Measurements from ENCODE around the gene GPC6.
A peak's percentile ranks its signal among the peaks of the same experiment; 100 is the strongest.

Gene GPC6

DNA sequence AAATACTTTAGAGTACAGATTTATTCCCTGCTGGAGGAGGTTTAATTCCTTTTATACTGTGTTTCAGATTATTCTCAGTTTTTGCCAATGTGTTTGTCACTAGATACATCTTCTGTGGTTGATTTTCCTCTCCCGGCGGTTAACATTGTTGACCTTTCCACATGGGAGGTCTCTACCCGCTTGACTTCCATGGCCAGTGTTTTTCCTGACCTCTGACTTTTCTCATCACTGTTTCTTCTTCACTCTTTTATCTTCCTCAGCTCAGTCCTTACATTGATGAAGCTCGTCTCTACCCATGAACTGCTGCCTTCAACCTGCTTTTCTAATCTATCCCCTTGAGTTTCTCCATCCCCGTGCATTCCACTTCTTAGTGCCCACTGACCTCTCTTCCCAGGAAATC, 517.4 kb downstream of the GPC6 start:
- no peak for DNase-seq (ENCODE audit: low spot score)

DNA sequence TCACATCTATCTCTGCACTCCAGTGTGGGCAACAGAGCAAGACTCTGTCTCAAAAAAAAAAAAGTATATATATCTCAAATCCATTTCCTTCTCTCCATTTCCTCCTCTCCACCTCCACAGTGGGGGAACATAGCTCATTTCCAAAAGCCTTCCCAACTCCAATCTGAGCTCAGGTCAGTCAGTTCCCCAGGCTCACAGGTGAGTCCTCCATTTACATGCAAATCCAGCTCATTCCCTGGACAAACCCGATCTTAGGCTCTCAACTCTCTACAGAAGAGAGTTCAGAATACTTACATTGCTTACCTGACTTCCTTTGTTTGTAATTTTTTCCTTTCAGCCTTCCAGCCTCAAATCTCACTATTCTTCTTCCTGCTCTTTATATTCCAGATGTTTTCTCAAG, 518.3 kb downstream of the GPC6 start:
- no peak for DNase-seq (ENCODE audit: low spot score)

GRCh38 chr13:93745884-93746283, 519.3 kb downstream of the GPC6 start:
- no peak for DNase-seq (ENCODE audit: low spot score)

- DNase-seq (ENCODE audit: low spot score) = no peak
These were observed 520.0 kb downstream of the GPC6 start for GRCh38 chr13:93746589-93746988.

GRCh38 chr13:93750676-93751075, 524.1 kb downstream of the GPC6 start:
- DNase-seq (ENCODE audit: low spot score) = no peak

GRCh38 chr13:93751117-93751516, 524.5 kb downstream of the GPC6 start:
- no peak for DNase-seq (ENCODE audit: low spot score)

DNA sequence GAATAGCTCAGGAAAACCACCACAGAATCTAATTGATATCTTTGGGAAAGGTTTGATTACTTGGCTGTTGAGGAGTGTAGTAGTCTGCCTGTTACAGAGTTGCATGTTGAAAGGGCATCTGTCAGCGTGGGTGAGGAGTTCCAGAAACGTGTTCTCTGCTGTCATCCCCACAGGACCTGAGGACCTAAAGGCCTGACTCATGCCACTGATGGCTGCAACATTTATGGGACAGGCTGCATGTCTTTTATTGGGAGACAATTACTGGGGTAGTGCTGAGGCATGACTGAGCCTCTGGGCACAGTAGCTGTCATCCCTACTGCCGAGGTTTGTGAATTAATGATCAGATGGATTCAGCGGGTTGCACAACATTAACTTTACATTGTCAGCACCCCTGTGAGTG, 525.9 kb downstream of the GPC6 start:
- DNase-seq (ENCODE audit: low spot score) = no peak

GRCh38 chr13:93753639-93754038, 527.0 kb downstream of the GPC6 start:
- no peak for DNase-seq (ENCODE audit: low spot score)

GRCh38 chr13:93755341-93755740, 528.7 kb downstream of the GPC6 start:
- no peak for DNase-seq (ENCODE audit: low spot score)

DNA sequence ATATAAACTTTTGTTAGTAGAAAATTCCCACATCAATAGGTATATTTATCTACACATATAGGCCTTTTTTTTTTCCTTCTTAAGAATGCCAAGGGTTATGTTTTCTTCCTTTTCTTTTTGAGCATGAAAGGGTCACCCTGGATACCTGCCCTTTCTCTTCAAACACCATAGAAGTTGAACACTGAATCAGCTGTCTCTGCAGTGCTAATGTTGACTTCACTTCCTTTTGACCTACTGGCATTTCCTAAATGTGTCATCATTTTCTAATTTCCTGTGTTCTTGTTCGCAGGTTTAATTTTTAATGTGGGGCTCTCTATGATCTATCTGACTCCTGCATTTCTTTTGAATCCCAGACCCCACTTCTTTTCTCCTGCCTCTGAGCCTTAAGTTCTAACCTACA, 532.0 kb downstream of the GPC6 start:
- DNase-seq (ENCODE audit: low spot score) = peak; percentile 47

- DNase-seq (ENCODE audit: low spot score) = no peak
These were observed 536.3 kb downstream of the GPC6 start for GRCh38 chr13:93762708-93763426.

GRCh38 chr13:93765062-93765461, 538.5 kb downstream of the GPC6 start:
- no peak for DNase-seq (ENCODE audit: low spot score)

DNA sequence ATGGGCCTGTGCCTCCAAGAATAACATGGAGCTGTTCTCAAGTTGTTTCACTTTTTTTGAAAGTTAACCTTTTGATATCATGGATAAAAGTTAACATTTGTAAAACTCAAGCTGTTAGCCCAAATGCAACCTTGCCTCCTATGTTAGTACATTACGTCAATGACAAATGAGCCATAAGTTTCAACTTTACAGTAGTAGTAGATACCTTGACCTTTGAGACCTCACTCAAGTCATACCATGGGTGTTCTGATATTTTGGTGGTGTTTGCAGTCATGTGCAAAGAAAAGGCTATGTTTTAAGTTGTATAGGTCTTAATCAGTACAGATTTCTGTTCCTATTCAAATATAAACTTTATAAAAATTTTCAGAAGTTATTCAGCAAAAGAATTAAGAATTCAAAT, 539.2 kb downstream of the GPC6 start:
- DNase-seq (ENCODE audit: low spot score) = no peak

DNA sequence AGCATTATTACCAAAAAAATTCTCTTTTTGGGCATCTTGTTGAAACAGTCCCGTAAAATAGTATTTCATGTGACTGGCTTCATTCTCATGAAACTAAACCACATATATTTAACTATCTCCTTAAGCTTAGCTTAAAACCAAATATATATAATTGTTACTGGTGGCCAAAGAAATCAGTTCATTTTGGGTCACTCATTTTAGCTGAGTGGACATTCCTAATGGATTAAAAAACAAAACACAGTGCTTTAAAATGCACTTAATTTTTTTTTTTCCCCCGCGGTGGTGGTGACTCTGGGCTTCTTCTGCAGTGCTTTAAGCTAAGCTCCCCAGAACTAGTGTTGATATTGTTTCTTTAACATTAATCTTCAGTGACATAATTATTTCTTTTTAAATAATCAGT, 540.1 kb downstream of the GPC6 start:
- DNase-seq (ENCODE audit: low spot score) = no peak

GRCh38 chr13:93767180-93767916, 540.7 kb downstream of the GPC6 start:
- DNase-seq (ENCODE audit: low spot score) = no peak

GRCh38 chr13:93767917-93768409, 541.4 kb downstream of the GPC6 start:
- no peak for DNase-seq (ENCODE audit: low spot score)

DNA sequence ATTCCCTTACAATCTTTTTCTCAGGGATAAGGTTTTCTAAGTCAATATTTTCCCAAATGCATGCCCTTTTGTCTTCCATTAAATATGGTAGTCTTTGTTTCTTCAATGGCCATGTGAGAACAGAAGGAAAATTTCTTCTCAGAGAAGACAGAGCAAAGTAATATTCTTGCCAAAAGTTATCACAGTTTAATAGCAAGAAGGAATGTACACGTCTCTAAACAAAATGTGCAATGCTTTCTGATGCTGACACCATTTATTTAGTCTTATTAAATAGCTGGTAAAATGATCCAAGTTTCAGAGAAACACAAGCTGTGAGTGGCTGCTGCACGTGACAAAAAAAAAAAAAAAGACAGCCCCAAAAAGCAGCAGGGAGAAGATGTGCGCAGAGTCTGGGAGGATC, 542.5 kb downstream of the GPC6 start:
- DNase-seq (ENCODE audit: low spot score) = no peak

DNA sequence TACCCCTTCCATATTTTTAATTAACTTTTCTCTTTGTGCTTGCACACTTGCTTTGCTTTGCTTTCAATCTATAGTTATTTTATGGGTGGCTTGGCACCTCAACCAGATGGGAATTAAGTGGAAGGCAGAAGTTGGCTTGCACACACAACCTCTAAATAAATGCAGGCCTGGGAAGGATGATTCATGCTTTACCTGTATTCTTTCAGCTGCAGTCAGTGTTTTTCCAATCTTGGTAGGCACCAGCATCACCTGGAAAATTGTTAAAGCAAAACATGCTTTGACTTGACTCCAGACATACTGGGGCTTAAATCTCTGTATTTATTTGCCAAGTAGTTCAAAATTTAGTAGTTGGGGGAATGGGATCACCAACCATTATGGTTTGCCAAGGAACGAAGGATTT, 543.0 kb downstream of the GPC6 start:
- DNase-seq (ENCODE audit: low spot score) = no peak

GRCh38 chr13:93771227-93771626, 544.6 kb downstream of the GPC6 start:
- no peak for DNase-seq (ENCODE audit: low spot score)

- DNase-seq (ENCODE audit: low spot score) = no peak
These were observed 545.2 kb downstream of the GPC6 start for GRCh38 chr13:93771782-93772181.

- DNase-seq (ENCODE audit: low spot score) = no peak
These were observed 547.9 kb downstream of the GPC6 start for GRCh38 chr13:93774506-93774905.

DNA sequence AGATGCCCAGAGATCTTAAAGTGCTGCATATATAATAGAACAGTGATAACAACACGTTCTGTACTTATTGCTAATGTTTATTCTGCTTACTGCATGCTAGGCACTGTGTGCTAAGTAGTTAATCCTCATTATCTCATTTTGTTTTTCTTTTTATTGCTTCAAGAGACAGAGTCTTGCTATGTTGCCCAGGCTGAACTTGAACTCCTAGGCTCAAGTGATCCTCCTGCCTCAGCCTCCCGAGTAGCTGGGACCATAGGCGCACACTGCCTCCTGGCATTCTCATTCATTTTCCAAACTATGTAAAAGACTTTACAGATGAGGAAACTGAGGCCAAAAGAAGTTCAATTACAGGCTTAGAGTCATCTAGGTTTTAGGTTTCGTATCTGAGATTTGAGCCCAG, 548.4 kb downstream of the GPC6 start:
- DNase-seq (ENCODE audit: low spot score) = no peak

- peak; percentile 28 for DNase-seq (ENCODE audit: low spot score)
These were observed 549.0 kb downstream of the GPC6 start for GRCh38 chr13:93775507-93776108.

All from RKO (cell line).